Tibial nerve (tissue), 4 donors: ENCODE results near the gene RAE1. TPM values are rescaled to one million over a fixed set of nuclear protein-coding genes. Genes with fewer than 3 reads are reported as not detected.

Experiments used
- DNase-seq, 2 donors: peaks; one replicate each; pipeline ENCODE4 v3.0.0-alpha.2; 2019; ENCODE audit warnings: low spot score in 2 of 2
- H3K27ac ChIP-seq, 4 donors: fragments of 200-600 bp; sonication (generic) in 3 of 4; one replicate each; pipeline ENCODE4 v1.5.1; 2017 to 2019; ENCODE audit warnings: mild to moderate bottlenecking in 1 of 4
- H3K27me3 ChIP-seq, 2 donors: fragments of 200-600 bp; sonication (generic) in 1 of 2; one replicate each; pipeline versions ENCODE4 v1.5.1 to v1.6.0; 2017 to 2019
- H3K36me3 ChIP-seq, 3 donors: fragments of 200-600 bp; sonication (generic); one replicate each; pipeline ENCODE4 v1.5.1; 2018 to 2019
- H3K4me1 ChIP-seq, 4 donors: fragments of 200-600 bp; sonication (generic) in 3 of 4; one replicate each; pipeline ENCODE4 v1.5.1; 2017 to 2019
- H3K4me3 ChIP-seq, 4 donors: fragments of 200-600 bp; sonication (generic) in 3 of 4; one replicate each; pipeline ENCODE4 v1.5.1; 2017 to 2019; ENCODE audit warnings: mild to moderate bottlenecking in 1 of 4, moderate library complexity in 1 of 4
- H3K9me3 ChIP-seq, 4 donors: fragments of 200-600 bp; sonication (generic) in 3 of 4; one replicate each; pipeline ENCODE4 v1.5.1; 2017 to 2019
- EP300 ChIP-seq, 2 donors: sonication (generic); formaldehyde crosslinking; IDR thresholded peaks; one replicate each; pipeline ENCODE4 v1.6.1; 2017; ENCODE audit warnings: antibody characterized with exemption in 2 of 2, mild to moderate bottlenecking in 1 of 2
- POLR2A ChIP-seq, 2 donors: fragments of 450-650 bp; IDR thresholded peaks; one replicate each; pipeline ENCODE4 v1.6.1; 2017; ENCODE audit warnings: antibody characterized with exemption in 2 of 2, mild to moderate bottlenecking in 2 of 2, moderate library complexity in 2 of 2
- WGBS, 2 donors: methylation state at CpG; one replicate each; pipeline ENCODE4 v1.1.5; 2018; 5-methylcytosine and 5-hydroxymethylcytosine counted together
- total RNA-seq, 4 donors: library from RNA; depleted of rRNA; stranded (reverse); fragments of >200 nt; gene quantifications; one replicate each; pipeline ENCODE4 v1.1.0, GENCODE V29; 2016
- TF ChIP-seq, protein P1 (sequence below), 5 experiments: fragments of 200-600 bp in 3 of 5; fragments of 450-650 bp in 2 of 5; sonication (generic) in 3 of 5; IDR thresholded peaks; one replicate each; pipeline ENCODE4 v1.5.1; 2016 to 2019; ENCODE audit warnings: antibody characterized with exemption in 5 of 5, mild to moderate bottlenecking in 3 of 5, moderate library complexity in 2 of 5

The RAE1 gene
- total RNA-seq, 4 donors from 2014 or later: 12.6 to 20.9 (median 19.0) TPM

DNA sequence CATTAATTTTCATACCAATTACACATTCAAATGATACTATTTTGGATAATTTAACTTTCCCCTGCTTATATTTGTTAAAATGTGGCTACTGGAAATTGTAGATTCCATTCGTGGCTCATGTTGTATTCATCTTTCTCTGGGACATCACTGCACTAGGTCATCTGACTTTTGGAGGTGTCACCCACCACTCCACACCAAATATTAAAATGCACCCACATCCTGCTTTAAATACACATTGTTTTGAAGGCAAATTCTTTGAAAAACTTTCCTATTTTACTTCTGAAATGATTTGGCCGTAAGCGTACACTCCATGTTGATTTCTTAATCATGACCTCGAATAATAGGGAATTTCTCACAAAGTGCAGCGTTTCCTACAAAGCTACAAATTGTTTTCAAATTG, 31.5 kb downstream of the RAE1 start:
- Histone ChIP-seq H3K27me3 (no peaks in the 10 kb centered on the region), H3K4me3 (no peak overlapping the region), H3K4me1 (peaks cover 0 to 5% (median 0%) of the 10 kb centered on the region in 4 donors), H3K27ac (no peak overlapping the region), H3K36me3 (peaks cover 0 to 72% (median 13%) of the 10 kb centered on the region in 3 donors), H3K9me3 (peaks cover 0 to 5% (median 0%) of the 10 kb centered on the region in 4 donors)
- DNase-seq: no peak
- WGBS, 2 donors: 86 to 92% methylated on average over 5 of the region's 5 CpGs
- TF ChIP-seq POLR2A (IDR thresholded peaks at IDR 0.05): no peak
- TF ChIP-seq, protein P1, sequence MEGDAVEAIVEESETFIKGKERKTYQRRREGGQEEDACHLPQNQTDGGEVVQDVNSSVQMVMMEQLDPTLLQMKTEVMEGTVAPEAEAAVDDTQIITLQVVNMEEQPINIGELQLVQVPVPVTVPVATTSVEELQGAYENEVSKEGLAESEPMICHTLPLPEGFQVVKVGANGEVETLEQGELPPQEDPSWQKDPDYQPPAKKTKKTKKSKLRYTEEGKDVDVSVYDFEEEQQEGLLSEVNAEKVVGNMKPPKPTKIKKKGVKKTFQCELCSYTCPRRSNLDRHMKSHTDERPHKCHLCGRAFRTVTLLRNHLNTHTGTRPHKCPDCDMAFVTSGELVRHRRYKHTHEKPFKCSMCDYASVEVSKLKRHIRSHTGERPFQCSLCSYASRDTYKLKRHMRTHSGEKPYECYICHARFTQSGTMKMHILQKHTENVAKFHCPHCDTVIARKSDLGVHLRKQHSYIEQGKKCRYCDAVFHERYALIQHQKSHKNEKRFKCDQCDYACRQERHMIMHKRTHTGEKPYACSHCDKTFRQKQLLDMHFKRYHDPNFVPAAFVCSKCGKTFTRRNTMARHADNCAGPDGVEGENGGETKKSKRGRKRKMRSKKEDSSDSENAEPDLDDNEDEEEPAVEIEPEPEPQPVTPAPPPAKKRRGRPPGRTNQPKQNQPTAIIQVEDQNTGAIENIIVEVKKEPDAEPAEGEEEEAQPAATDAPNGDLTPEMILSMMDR (IDR thresholded peaks at IDR 0.05): no peak
- TF ChIP-seq EP300 (IDR thresholded peaks at IDR 0.05): no peak

- H3K36me3 ChIP-seq: peaks cover 0 to 60% (median 2%) of the 10 kb centered on the region in 3 donors
- H3K4me1 ChIP-seq: peaks cover 0 to 5% (median 0%) of the 10 kb centered on the region in 4 donors
- no peaks in the 10 kb centered on the region for H3K27me3 ChIP-seq
- peaks cover 0 to 5% (median 0%) of the 10 kb centered on the region in 4 donors for H3K9me3 ChIP-seq
- TF ChIP-seq POLR2A (IDR thresholded peaks at IDR 0.05) (no peak), EP300 (IDR thresholded peaks at IDR 0.05) (no peak)
- TF ChIP-seq, protein P1 (IDR thresholded peaks at IDR 0.05): no peak
- no peak overlapping the region for H3K27ac ChIP-seq
- 80 to 83% methylated on average over 20 of the region's 20 CpGs for WGBS, 2 donors
- DNase-seq: no peak
- H3K4me3 ChIP-seq: no peak overlapping the region
These were observed 32.6 kb downstream of the RAE1 start for GRCh38 chr20:57383447-57384347.

DNA sequence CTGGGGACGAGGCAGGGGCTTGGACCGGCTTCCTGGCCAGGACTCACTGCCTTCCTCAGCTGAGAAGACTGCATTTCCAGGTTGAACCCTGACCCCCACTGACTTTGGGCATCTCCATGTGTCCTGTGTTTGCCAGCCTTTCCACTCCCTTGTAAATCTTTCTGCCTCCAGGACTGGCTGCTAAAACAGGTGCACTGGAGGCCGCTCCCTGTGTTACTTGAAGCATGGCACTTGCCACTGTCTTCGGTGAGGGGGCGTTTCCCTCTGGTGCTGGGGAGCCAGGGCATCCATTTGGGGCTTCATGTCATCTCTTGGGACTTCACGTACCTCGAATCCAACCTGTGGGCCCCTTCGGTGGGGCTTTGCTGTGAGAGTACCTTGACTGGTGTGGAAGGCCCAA, 33.4 kb downstream of the RAE1 start:
- no peak for TF ChIP-seq EP300 (IDR thresholded peaks at IDR 0.05)
- no peak for TF ChIP-seq POLR2A (IDR thresholded peaks at IDR 0.05)
- TF ChIP-seq, protein P1 (IDR thresholded peaks at IDR 0.05): no peak
- Histone ChIP-seq H3K27me3 (no peaks in the 10 kb centered on the region), H3K4me1 (peaks cover 0 to 7% (median 2%) of the 10 kb centered on the region in 4 donors), H3K4me3 (no peak overlapping the region), H3K36me3 (peaks cover 0 to 53% (median 0%) of the 10 kb centered on the region in 3 donors), H3K9me3 (peaks cover 0 to 5% (median 0%) of the 10 kb centered on the region in 4 donors), H3K27ac (no peak overlapping the region)
- 87 to 91% methylated on average over 8 of the region's 8 CpGs for WGBS, 2 donors
- DNase-seq: no peak

GRCh38 chr20:57384953-57385761, 34.1 kb downstream of the RAE1 start:
- 89 to 91% methylated on average over 25 of the region's 29 CpGs for WGBS, 2 donors
- DNase-seq: no peak
- no peaks in the 10 kb centered on the region for H3K27me3 ChIP-seq
- TF ChIP-seq, protein P1 (IDR thresholded peaks at IDR 0.05): no peak
- TF ChIP-seq EP300 (IDR thresholded peaks at IDR 0.05): no peak
- peaks cover 0 to 14% (median 9%) of the 10 kb centered on the region in 4 donors for H3K4me1 ChIP-seq
- no peak overlapping the region for H3K4me3 ChIP-seq
- H3K36me3 ChIP-seq: peaks cover 0 to 46% (median 0%) of the 10 kb centered on the region in 3 donors
- H3K27ac ChIP-seq: no peak overlapping the region
- peaks cover 0 to 5% (median 0%) of the 10 kb centered on the region in 4 donors for H3K9me3 ChIP-seq
